Osteoblast (primary cell): ENCODE data around the gene INPP4B. TPM values are rescaled to one million over a fixed set of nuclear protein-coding genes. Genes with fewer than 3 reads are reported as not detected.
"Not testable (repeated sequence)": the region's sequence is repeated elsewhere in the genome, so short reads cannot be mapped to it uniquely, and the experiment has no call there.

ENCODE experiments used
- DNase-seq: peaks from one replicate; pipeline ENCODE4 v3.0.0; 2011; ENCODE audit warnings: low spot score, mixed read lengths; ENCODE audit not compliant: insufficient read length; ENCODE audit errors: missing footprints
- H2AFZ ChIP-seq: 2 replicates; pipeline ENCODE4 v1.6.0; 2011; ENCODE audit warnings: mild to moderate bottlenecking, low read length
- H3K27ac ChIP-seq: 2 replicates; pipeline ENCODE4 v1.5.1; 2011; ENCODE audit warnings: mild to moderate bottlenecking, low read depth, low read length, moderate library complexity
- H3K27me3 ChIP-seq: 2 replicates; pipeline ENCODE4 v1.6.0; 2012; ENCODE audit warnings: mild to moderate bottlenecking, control low read depth, inconsistent platforms, low read length, moderate library complexity; ENCODE audit not compliant: insufficient read depth
- H3K36me3 ChIP-seq: 2 replicates; pipeline ENCODE4 v1.5.1; 2011; ENCODE audit warnings: mild to moderate bottlenecking, low read length, control low read depth, moderate library complexity; ENCODE audit not compliant: insufficient read depth
- H3K4me1 ChIP-seq: 2 replicates; pipeline ENCODE4 v1.5.1; 2011; ENCODE audit warnings: mild to moderate bottlenecking, low read length, control low read depth, moderate library complexity; ENCODE audit not compliant: insufficient read depth
- H3K4me2 ChIP-seq: 2 replicates; pipeline ENCODE4 v1.6.0; 2011; ENCODE audit warnings: mild to moderate bottlenecking, low read length; ENCODE audit not compliant: insufficient read depth
- H3K4me3 ChIP-seq: fragments of 200-600 bp; sonication (generic); 3 replicates; pipeline ENCODE4 v1.5.1; 2012; ENCODE audit warnings: mild to moderate bottlenecking, low read length, inconsistent platforms; ENCODE audit not compliant: insufficient read depth
- H3K79me2 ChIP-seq: 2 replicates; pipeline ENCODE4 v1.6.0; 2012; ENCODE audit warnings: mild to moderate bottlenecking, low read length, control low read depth, inconsistent platforms; ENCODE audit not compliant: insufficient read depth
- H3K9me3 ChIP-seq: 2 replicates; pipeline ENCODE4 v1.5.1; 2011; ENCODE audit warnings: low read depth, low read length, control low read depth
- H4K20me1 ChIP-seq: 2 replicates; pipeline ENCODE4 v1.6.0; 2012; ENCODE audit warnings: mild to moderate bottlenecking, low read length, control low read depth; ENCODE audit not compliant: insufficient read depth
- CTCF ChIP-seq: IDR thresholded peaks from 2 replicates; pipeline ENCODE4 v1.5.1; 2011; ENCODE audit warnings: mild to moderate bottlenecking, low read depth, low read length, moderate library complexity; ENCODE audit errors: extremely low read depth
- total RNA-seq: library from RNA; depleted of rRNA; stranded (reverse); fragments of >200 nt; gene quantifications from 2 replicates; pipeline ENCODE4 v1.2.3, GENCODE V29; 2012

The INPP4B gene
- total RNA-seq, 1 donor: 11.6 TPM

GRCh38 chr4:142516686-142517526, 329.2 kb downstream of the INPP4B start:
- DNase-seq: peak; percentile 49
- Histone ChIP-seq H3K27me3 (no peaks in the 10 kb centered on the region), H3K4me3 (no peak overlapping the region), H3K9me3 (no peaks in the 10 kb centered on the region), H3K79me2 (no peaks in the 10 kb centered on the region), H2AFZ (peak overlapping the region; percentile 49), H3K4me2 (no peak overlapping the region), H3K4me1 (peaks cover 11% of the 10 kb centered on the region), H3K27ac (no peak overlapping the region), H4K20me1 (no peaks in the 10 kb centered on the region), H3K36me3 (no peaks in the 10 kb centered on the region)
- no peak for TF ChIP-seq CTCF

- H3K4me3 ChIP-seq: no peak overlapping the region
- no peak for TF ChIP-seq CTCF
These were observed 333.9 kb downstream of the INPP4B start for GRCh38 chr4:142512161-142512560.

GRCh38 chr4:142509881-142510280, 336.2 kb downstream of the INPP4B start:
- no peak for DNase-seq
- H3K4me2 ChIP-seq: no peak overlapping the region
- H2AFZ ChIP-seq: no peak overlapping the region
- no peaks in the 10 kb centered on the region for H3K27me3 ChIP-seq
- H4K20me1 ChIP-seq: no peaks in the 10 kb centered on the region
- no peak overlapping the region for H3K4me3 ChIP-seq
- no peaks in the 10 kb centered on the region for H3K36me3 ChIP-seq
- no peak for TF ChIP-seq CTCF
- H3K4me1 ChIP-seq: peaks cover 7% of the 10 kb centered on the region
- H3K9me3 ChIP-seq: no peaks in the 10 kb centered on the region
- no peak overlapping the region for H3K27ac ChIP-seq
- H3K79me2 ChIP-seq: no peaks in the 10 kb centered on the region

More at GRCh38 chr4:142512161-142512560, 333.9 kb downstream of the INPP4B start:
- Histone ChIP-seq H3K4me1 (peaks cover 11% of the 10 kb centered on the region), H4K20me1 (no peaks in the 10 kb centered on the region), H2AFZ (no peak overlapping the region), H3K4me2 (peak overlapping the region; percentile 24), H3K27me3 (no peaks in the 10 kb centered on the region), H3K79me2 (no peaks in the 10 kb centered on the region), H3K36me3 (no peaks in the 10 kb centered on the region), H3K9me3 (no peaks in the 10 kb centered on the region), H3K27ac (no peak overlapping the region)
- DNase-seq: peak; percentile 51

GRCh38 chr4:142509381-142509780, 336.7 kb downstream of the INPP4B start:
- H3K9me3 ChIP-seq, H3K36me3 ChIP-seq, H2AFZ ChIP-seq, DNase-seq, H3K79me2 ChIP-seq, H3K4me2 ChIP-seq, H3K4me3 ChIP-seq, H3K4me1 ChIP-seq, H3K27ac ChIP-seq, H4K20me1 ChIP-seq, H3K27me3 ChIP-seq: not testable (repeated sequence)
